Nephron (organoid): ENCODE results near the gene NEK10.

Experiments
- H3K27ac Mint-ChIP-seq, 3 experiments: 2 replicates each; pipeline ENCODE4 v1.8.0; 2020; ENCODE audit warnings: mixed read lengths in 3 of 3, mild to moderate bottlenecking in 2 of 3, moderate library complexity in 1 of 3
- H3K27me3 Mint-ChIP-seq: 2 replicates; pipeline ENCODE4 v1.8.0; 2021; ENCODE audit warnings: low read depth, mild to moderate bottlenecking, moderate library complexity, mixed read lengths
- H3K36me3 Mint-ChIP-seq: 2 replicates; pipeline ENCODE4 v1.8.0; 2020; ENCODE audit warnings: low read depth, mixed read lengths
- H3K4me1 Mint-ChIP-seq: 2 replicates; pipeline ENCODE4 v1.8.0; 2020; ENCODE audit warnings: mixed read lengths
- H3K4me3 Mint-ChIP-seq, 3 experiments: 2 replicates each; pipeline ENCODE4 v1.8.0; 2020; ENCODE audit warnings: mild to moderate bottlenecking in 3 of 3, mixed read lengths in 3 of 3, moderate library complexity in 2 of 3
- H3K9me3 Mint-ChIP-seq: 2 replicates; pipeline ENCODE4 v1.8.0; 2020; ENCODE audit warnings: mixed read lengths
- CTCF ChIP-seq, 3 experiments: fragments of 200-600 bp; sonication (generic); IDR thresholded peaks; one replicate each; pipeline ENCODE4 v1.5.0; 2021; ENCODE audit warnings: antibody characterized with exemption in 3 of 3; ENCODE audit not compliant: unreplicated experiment in 3 of 3

Gene NEK10

DNA sequence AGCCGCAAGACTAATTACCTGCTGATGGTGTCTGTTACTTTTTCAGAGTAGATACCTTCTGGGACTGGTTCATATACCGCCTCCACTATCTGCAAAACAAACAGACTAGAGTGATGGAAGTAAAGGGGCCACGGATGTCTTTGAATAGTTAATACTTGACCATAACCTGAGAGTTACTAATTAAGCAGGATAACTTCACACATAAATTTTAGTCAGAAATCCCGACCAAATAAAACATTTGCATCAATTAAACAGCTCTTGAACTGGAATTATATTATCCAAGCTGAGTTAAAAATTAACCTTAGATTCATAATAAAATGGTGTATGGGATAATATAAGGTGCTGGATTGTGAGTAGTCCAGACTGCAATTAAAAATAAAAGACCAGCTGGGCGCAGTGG is 167.7 kb downstream of the NEK10 start:
- H3K27me3 Mint-ChIP-seq = no peaks in the 10 kb centered on the region
- peaks cover 16% of the 10 kb centered on the region for H3K9me3 Mint-ChIP-seq
- no peak for TF ChIP-seq CTCF (IDR thresholded peaks at IDR 0.05; ENCODE audit: unreplicated experiment in 3 of 3)
- H3K4me1 Mint-ChIP-seq = no peaks in the 10 kb centered on the region
- peak overlapping the region; percentile 47 to 74 (median 58) for H3K27ac Mint-ChIP-seq
- peaks cover 5% of the 10 kb centered on the region for H3K36me3 Mint-ChIP-seq
- no peak overlapping the region for H3K4me3 Mint-ChIP-seq

DNA sequence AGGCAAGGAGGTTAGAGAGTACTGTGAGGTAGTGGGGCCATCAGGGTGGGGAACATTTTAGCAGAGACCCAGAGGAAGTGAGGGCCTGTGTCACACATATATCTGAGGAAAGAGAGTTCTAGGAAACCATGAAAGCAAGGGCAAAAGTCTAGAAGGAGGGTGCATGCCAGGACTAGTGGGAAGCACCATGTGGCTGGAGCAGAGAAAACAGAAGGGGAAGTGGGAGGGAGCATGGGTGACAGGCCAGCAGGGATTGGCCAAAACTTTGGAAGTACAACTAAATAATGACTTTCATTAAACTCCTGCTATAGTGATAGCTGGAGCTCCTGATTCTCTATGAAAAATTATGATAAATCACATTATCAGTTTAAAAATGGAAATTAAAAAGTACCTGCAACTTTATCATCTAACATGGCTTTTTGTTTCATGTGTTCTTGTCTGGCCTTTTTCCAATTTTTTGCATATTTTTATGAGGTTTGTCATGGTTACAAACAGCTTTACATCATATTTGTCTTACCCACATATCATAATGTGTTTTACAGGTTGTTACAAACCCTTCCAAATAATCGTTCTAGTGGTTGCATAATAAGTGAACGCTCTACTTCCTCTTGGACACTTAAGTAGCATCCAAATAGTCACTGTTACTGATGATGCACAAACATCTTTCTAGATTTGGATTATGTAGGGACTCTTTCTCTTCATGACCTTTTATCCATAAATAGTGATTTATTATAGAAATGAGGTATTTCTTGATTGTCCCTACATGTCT is 168.3 kb downstream of the NEK10 start:
- no peak for TF ChIP-seq CTCF (IDR thresholded peaks at IDR 0.05; ENCODE audit: unreplicated experiment in 3 of 3)
- H3K9me3 Mint-ChIP-seq = peaks cover 20% of the 10 kb centered on the region
- H3K27ac Mint-ChIP-seq = peak overlapping the region; percentile 47 to 80 (median 58)
- no peaks in the 10 kb centered on the region for H3K4me1 Mint-ChIP-seq
- H3K36me3 Mint-ChIP-seq = peaks cover 5% of the 10 kb centered on the region
- H3K4me3 Mint-ChIP-seq = no peak overlapping the region
- H3K27me3 Mint-ChIP-seq = no peaks in the 10 kb centered on the region

DNA sequence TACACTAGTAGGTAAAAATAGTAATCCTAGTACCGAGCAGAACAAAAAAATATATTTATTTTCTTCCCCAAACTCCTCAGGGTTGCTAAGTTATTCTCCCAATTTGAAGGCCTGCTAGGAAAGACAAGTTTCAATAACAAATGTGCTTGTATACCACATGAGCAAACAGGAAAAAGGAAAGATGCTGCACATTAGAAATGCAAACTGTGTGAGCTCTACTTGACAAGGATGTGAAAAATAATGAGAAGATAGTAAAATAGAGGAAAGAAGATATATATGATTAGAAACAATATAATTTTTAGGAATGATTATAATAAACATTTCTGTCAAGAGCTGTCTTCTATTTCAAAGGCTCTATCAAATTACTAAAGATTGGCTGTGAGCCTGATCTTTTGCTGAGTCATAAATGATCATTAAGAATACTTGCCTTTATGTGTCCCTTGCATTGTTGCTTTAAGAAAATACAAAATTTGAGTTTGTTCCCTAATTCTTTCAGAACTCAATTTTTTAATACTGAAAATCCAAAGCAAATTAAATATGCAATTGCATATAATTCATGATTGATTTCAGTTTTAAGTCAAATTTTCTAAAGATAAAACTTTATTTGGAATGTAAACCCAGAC is 174.2 kb downstream of the NEK10 start:
- Mint-ChIP-seq H3K27me3 (no peaks in the 10 kb centered on the region), H3K4me3 (no peak overlapping the region), H3K9me3 (peaks cover 20% of the 10 kb centered on the region), H3K27ac (no peak overlapping the region), H3K4me1 (no peaks in the 10 kb centered on the region), H3K36me3 (peaks cover 5% of the 10 kb centered on the region)
- TF ChIP-seq CTCF (IDR thresholded peaks at IDR 0.05; ENCODE audit: unreplicated experiment in 3 of 3) = no peak

DNA sequence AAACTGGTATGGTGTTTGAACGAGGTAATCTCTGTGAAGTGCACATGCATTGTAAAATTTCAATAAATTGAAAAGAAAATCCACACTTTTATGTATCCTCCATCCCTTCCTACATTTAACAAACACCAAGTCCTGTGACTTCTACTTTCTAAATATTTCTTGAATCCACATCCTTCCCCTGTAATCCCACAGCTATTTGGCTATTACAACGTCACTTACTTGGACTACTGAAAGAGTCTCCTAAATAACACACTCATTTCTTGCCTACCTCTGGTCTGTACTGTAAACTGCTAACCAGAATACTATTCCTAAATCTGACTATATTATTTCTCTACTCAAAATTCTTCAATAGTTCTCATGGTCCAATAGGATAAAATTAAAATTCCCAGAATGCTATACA is 176.1 kb downstream of the NEK10 start:
- Mint-ChIP-seq H3K4me3 (no peak overlapping the region), H3K9me3 (peaks cover 14% of the 10 kb centered on the region), H3K36me3 (peaks cover 4% of the 10 kb centered on the region), H3K27me3 (no peaks in the 10 kb centered on the region), H3K27ac (no peak overlapping the region), H3K4me1 (no peaks in the 10 kb centered on the region)
- TF ChIP-seq CTCF (IDR thresholded peaks at IDR 0.05; ENCODE audit: unreplicated experiment in 3 of 3) = no peak

DNA sequence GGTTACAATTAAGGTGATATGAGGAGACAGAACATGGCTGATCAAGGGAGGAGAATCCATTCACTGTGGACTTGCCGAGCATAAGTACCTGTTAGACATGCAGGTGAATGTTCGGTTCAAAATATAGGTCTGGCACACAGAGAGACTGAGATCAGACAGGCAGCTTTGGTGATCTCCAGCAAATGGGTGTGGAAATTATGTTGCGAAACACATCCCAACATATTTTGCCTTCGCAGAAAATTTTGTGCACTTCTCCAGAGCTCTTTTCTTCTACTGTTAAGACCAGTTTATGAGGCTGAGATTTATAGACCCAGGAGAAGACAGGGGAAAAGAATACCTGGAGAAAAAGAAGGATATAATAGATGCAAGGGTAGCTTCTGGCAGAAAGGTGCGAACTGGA is 183.2 kb downstream of the NEK10 start:
- peaks cover under 1% of the 10 kb centered on the region for H3K27me3 Mint-ChIP-seq
- no peaks in the 10 kb centered on the region for H3K36me3 Mint-ChIP-seq
- no peak overlapping the region for H3K4me3 Mint-ChIP-seq
- no peaks in the 10 kb centered on the region for H3K4me1 Mint-ChIP-seq
- no peak for TF ChIP-seq CTCF (IDR thresholded peaks at IDR 0.05; ENCODE audit: unreplicated experiment in 3 of 3)
- H3K27ac Mint-ChIP-seq = no peak overlapping the region
- H3K9me3 Mint-ChIP-seq = no peaks in the 10 kb centered on the region
